Measurements from ENCODE around the gene ZDHHC17.
"Not testable (repeated sequence)": the region's sequence is repeated elsewhere in the genome, so short reads cannot be mapped to it uniquely, and the experiment has no call there.

The ZDHHC17 gene

GRCh38 chr12:76766161-76766560 is 2.2 kb downstream of the ZDHHC17 start:
- no peak overlapping the region for H3K4me3 ChIP-seq (replicated peaks; ENCODE audit: low read depth, low read length)
- no peak for DNase-seq (ENCODE audit: extremely low read depth, low read depth)
- no peak for TF ChIP-seq CTCF (IDR thresholded peaks at IDR 0.05; ENCODE audit: low read depth, low read length, missing control alignments)

GRCh38 chr12:76768576-76768975 is 4.7 kb downstream of the ZDHHC17 start:
- no peak for TF ChIP-seq CTCF (IDR thresholded peaks at IDR 0.05; ENCODE audit: low read depth, low read length, missing control alignments)
- H3K4me3 ChIP-seq (replicated peaks; ENCODE audit: low read depth, low read length): no peak overlapping the region
- no peak for DNase-seq (ENCODE audit: extremely low read depth, low read depth)

- no peak for DNase-seq (ENCODE audit: extremely low read depth, low read depth)
- H3K4me3 ChIP-seq (replicated peaks; ENCODE audit: low read depth, low read length): no peak overlapping the region
- TF ChIP-seq CTCF (IDR thresholded peaks at IDR 0.05; ENCODE audit: low read depth, low read length, missing control alignments): no peak
Measured at GRCh38 chr12:76777765-76778216, 13.9 kb downstream of the ZDHHC17 start.

GRCh38 chr12:76778364-76778763 is 14.4 kb downstream of the ZDHHC17 start:
- no peak overlapping the region for H3K4me3 ChIP-seq (replicated peaks; ENCODE audit: low read depth, low read length)
- no peak for TF ChIP-seq CTCF (IDR thresholded peaks at IDR 0.05; ENCODE audit: low read depth, low read length, missing control alignments)
- no peak for DNase-seq (ENCODE audit: extremely low read depth, low read depth)

- not testable (repeated sequence) for H3K4me3 ChIP-seq (replicated peaks; ENCODE audit: low read depth, low read length); DNase-seq (ENCODE audit: extremely low read depth, low read depth)
Measured at GRCh38 chr12:76779310-76779709, 15.4 kb downstream of the ZDHHC17 start.

GRCh38 chr12:76781321-76781720 is 17.4 kb downstream of the ZDHHC17 start:
- no peak for TF ChIP-seq CTCF (IDR thresholded peaks at IDR 0.05; ENCODE audit: low read depth, low read length, missing control alignments)
- no peak for DNase-seq (ENCODE audit: extremely low read depth, low read depth)
- H3K4me3 ChIP-seq (replicated peaks; ENCODE audit: low read depth, low read length): no peak overlapping the region

- no peak for TF ChIP-seq CTCF (IDR thresholded peaks at IDR 0.05; ENCODE audit: low read depth, low read length, missing control alignments)
- H3K4me3 ChIP-seq (replicated peaks; ENCODE audit: low read depth, low read length): no peak overlapping the region
- no peak for DNase-seq (ENCODE audit: extremely low read depth, low read depth)
Measured at GRCh38 chr12:76782526-76782925, 18.6 kb downstream of the ZDHHC17 start.

Measured in HFF-Myc (cell line).